ENCODE measurements around the gene MAPKAPK2.

MAPKAPK2 gene

DNA sequence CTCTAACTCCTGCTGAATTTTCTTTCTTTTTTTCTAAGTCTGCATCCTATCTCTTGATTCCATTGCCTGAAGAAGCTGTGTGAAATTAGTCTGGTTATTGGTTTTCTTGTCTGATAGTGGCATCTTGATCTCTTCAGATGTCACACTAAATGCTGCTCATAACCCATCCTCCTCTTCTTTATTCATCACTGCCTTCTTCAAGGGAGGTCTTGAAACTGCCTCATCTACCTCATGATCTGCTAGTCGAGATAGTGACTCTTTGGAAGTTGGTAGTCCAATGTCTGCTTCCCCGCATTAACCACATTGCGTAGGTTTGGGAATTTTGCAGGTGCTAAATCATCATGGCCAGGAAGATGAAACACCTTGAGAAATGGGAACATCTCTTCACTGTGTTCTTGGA, 33.7 kb upstream of the MAPKAPK2 start:
- Histone ChIP-seq H3K4me1 (ENCODE audit: control insufficient read depth, insufficient read depth, low read length, unreplicated experiment) (peaks cover 5% of the 10 kb centered on the region), H3K27me3 (ENCODE audit: insufficient read depth, low read length) (no peaks in the 10 kb centered on the region), H3K4me3 (ENCODE audit: low read depth, low read length) (no peak overlapping the region), H2AFZ (ENCODE audit: low read length, unreplicated experiment) (no peak overlapping the region), H3K79me2 (ENCODE audit: control insufficient read depth, insufficient read depth, low read length, unreplicated experiment) (no peaks in the 10 kb centered on the region), H3K27ac (ENCODE audit: low read depth, low read length) (no peak overlapping the region), H3K36me3 (ENCODE audit: insufficient read depth, low read length) (peaks cover 32% of the 10 kb centered on the region)

DNA sequence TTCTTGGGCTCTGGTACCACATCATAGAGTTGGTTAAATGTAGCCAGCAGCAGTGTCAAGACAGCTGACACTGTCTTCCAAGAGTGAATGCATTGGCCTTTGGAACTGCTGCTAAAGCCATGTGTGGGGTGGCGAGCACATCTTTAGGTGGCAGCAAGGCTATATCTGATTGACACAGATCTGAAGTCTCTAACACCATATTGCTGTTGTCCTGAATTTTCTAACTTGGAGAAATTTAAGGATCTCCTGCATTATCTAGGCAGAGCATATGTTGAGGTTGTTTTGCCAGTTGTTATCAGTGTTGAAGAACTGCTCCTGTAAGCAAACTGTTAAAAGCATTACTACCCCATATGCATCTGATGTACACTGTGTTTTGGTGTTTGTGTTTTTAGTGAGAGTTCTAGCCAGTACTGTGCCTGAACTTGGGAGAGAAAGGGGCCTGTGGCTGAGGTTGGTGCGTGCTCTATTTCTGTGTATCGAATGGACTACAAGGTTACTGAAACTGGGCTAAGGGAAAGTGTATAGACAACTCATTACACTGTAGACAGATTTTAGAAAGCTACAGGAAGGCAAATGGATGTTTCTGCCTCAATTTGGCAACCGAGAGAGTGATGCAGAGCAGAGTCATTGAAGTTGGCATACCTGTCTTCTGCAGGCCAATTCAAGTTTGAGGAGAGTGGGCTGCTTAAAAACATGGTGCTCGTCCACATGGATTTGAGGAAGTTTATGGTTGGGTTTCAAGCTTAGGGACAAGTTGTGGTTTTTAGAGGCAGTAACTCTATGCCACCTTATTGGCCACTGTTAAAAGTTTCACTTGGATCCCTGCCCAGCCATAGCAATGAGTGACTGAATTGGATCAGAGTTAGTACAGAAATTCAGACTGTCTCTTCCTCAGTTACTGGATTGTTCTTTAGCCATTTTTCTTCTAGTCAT, 32.5 kb upstream of the MAPKAPK2 start:
- H3K27me3 ChIP-seq (ENCODE audit: insufficient read depth, low read length) = no peaks in the 10 kb centered on the region
- no peak overlapping the region for H3K27ac ChIP-seq (ENCODE audit: low read depth, low read length)
- H3K4me3 ChIP-seq (ENCODE audit: low read depth, low read length) = no peak overlapping the region
- no peak overlapping the region for H2AFZ ChIP-seq (ENCODE audit: low read length, unreplicated experiment)
- H3K4me1 ChIP-seq (ENCODE audit: control insufficient read depth, insufficient read depth, low read length, unreplicated experiment) = peaks cover 5% of the 10 kb centered on the region
- H3K79me2 ChIP-seq (ENCODE audit: control insufficient read depth, insufficient read depth, low read length, unreplicated experiment) = no peaks in the 10 kb centered on the region
- H3K36me3 ChIP-seq (ENCODE audit: insufficient read depth, low read length) = peaks cover 24% of the 10 kb centered on the region

GRCh38 chr1:206653715-206654459, 30.8 kb upstream of the MAPKAPK2 start:
- H3K27ac ChIP-seq (ENCODE audit: low read depth, low read length) = no peak overlapping the region
- no peaks in the 10 kb centered on the region for H3K79me2 ChIP-seq (ENCODE audit: control insufficient read depth, insufficient read depth, low read length, unreplicated experiment)
- H3K4me1 ChIP-seq (ENCODE audit: control insufficient read depth, insufficient read depth, low read length, unreplicated experiment) = peaks cover 5% of the 10 kb centered on the region
- no peaks in the 10 kb centered on the region for H3K27me3 ChIP-seq (ENCODE audit: insufficient read depth, low read length)
- H2AFZ ChIP-seq (ENCODE audit: low read length, unreplicated experiment) = no peak overlapping the region
- no peak overlapping the region for H3K4me3 ChIP-seq (ENCODE audit: low read depth, low read length)
- H3K36me3 ChIP-seq (ENCODE audit: insufficient read depth, low read length) = 0 out of 2 replicates have a peak, but pooled peaks cover 12% of the 10 kb centered on the region

DNA sequence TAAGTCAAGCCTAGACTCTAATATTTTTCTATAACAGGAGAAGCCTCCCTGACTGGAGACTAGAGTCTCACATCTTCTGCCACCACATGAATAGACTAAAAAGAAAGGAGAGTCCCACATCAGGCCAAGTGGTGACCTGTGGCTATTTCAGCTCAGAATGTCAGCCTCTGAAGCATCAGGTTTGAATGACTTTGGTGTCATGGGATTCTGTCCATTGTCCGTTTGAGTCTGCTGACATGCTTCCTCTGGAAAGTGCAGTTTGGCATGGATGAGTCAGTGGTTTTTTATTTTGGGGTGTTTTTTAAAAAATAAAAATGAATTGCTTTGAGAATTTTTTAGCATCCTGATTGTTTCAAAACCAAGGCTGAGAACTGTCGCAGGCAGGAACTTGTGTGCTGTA, 29.9 kb upstream of the MAPKAPK2 start:
- no peaks in the 10 kb centered on the region for H3K79me2 ChIP-seq (ENCODE audit: control insufficient read depth, insufficient read depth, low read length, unreplicated experiment)
- no peak overlapping the region for H2AFZ ChIP-seq (ENCODE audit: low read length, unreplicated experiment)
- H3K4me1 ChIP-seq (ENCODE audit: control insufficient read depth, insufficient read depth, low read length, unreplicated experiment) = peaks cover 5% of the 10 kb centered on the region
- H3K36me3 ChIP-seq (ENCODE audit: insufficient read depth, low read length) = 0 out of 2 replicates have a peak, but pooled peaks cover 7% of the 10 kb centered on the region
- H3K4me3 ChIP-seq (ENCODE audit: low read depth, low read length) = no peak overlapping the region
- no peaks in the 10 kb centered on the region for H3K27me3 ChIP-seq (ENCODE audit: insufficient read depth, low read length)
- H3K27ac ChIP-seq (ENCODE audit: low read depth, low read length) = no peak overlapping the region

GRCh38 chr1:206655471-206655882, 29.2 kb upstream of the MAPKAPK2 start:
- Histone ChIP-seq H3K79me2 (ENCODE audit: control insufficient read depth, insufficient read depth, low read length, unreplicated experiment) (no peaks in the 10 kb centered on the region), H3K4me3 (ENCODE audit: low read depth, low read length) (no peak overlapping the region), H3K27me3 (ENCODE audit: insufficient read depth, low read length) (no peaks in the 10 kb centered on the region), H3K36me3 (ENCODE audit: insufficient read depth, low read length) (0 out of 2 replicates have a peak, but pooled peaks cover 7% of the 10 kb centered on the region), H3K4me1 (ENCODE audit: control insufficient read depth, insufficient read depth, low read length, unreplicated experiment) (peaks cover 5% of the 10 kb centered on the region), H3K27ac (ENCODE audit: low read depth, low read length) (no peak overlapping the region), H2AFZ (ENCODE audit: low read length, unreplicated experiment) (no peak overlapping the region)

- Histone ChIP-seq H3K79me2 (ENCODE audit: control insufficient read depth, insufficient read depth, low read length, unreplicated experiment) (no peaks in the 10 kb centered on the region), H3K36me3 (ENCODE audit: insufficient read depth, low read length) (no peaks in the 10 kb centered on the region), H3K27ac (ENCODE audit: low read depth, low read length) (no peak overlapping the region), H3K4me1 (ENCODE audit: control insufficient read depth, insufficient read depth, low read length, unreplicated experiment) (peaks cover 5% of the 10 kb centered on the region), H3K27me3 (ENCODE audit: insufficient read depth, low read length) (0 out of 2 replicates have a peak, but pooled peaks cover under 1% of the 10 kb centered on the region), H3K4me3 (ENCODE audit: low read depth, low read length) (no peak overlapping the region), H2AFZ (ENCODE audit: low read length, unreplicated experiment) (no peak overlapping the region)
These were observed 27.8 kb upstream of the MAPKAPK2 start for GRCh38 chr1:206656936-206657335.

DNA sequence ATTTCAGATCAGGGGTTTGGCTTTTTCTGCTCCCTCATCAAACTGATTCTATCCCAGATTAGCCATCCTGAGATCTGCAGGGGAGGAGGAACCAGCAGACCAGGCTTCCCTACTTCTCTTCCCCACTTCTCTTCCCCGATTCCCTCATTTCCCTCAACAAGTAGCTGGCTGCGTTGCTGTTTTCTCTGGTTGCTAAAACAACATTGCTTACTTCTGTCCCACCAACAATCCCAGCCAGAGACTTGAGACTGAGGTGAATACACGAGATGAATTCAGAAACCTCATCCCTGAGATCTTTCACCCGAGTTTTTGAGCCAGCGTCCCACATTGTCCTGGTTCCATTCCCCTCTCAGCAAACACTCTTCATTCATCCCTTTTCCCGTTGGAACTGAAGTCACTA, 27.0 kb upstream of the MAPKAPK2 start:
- no peak overlapping the region for H3K4me3 ChIP-seq (ENCODE audit: low read depth, low read length)
- no peaks in the 10 kb centered on the region for H3K36me3 ChIP-seq (ENCODE audit: insufficient read depth, low read length)
- no peak overlapping the region for H2AFZ ChIP-seq (ENCODE audit: low read length, unreplicated experiment)

GRCh38 chr1:206658264-206658980, 26.3 kb upstream of the MAPKAPK2 start:
- no peaks in the 10 kb centered on the region for H3K79me2 ChIP-seq (ENCODE audit: control insufficient read depth, insufficient read depth, low read length, unreplicated experiment)
- no peaks in the 10 kb centered on the region for H3K36me3 ChIP-seq (ENCODE audit: insufficient read depth, low read length)
- H3K27me3 ChIP-seq (ENCODE audit: insufficient read depth, low read length) = peaks cover 15% of the 10 kb centered on the region
- no peak overlapping the region for H3K27ac ChIP-seq (ENCODE audit: low read depth, low read length)
- no peak overlapping the region for H3K4me3 ChIP-seq (ENCODE audit: low read depth, low read length)
- H3K4me1 ChIP-seq (ENCODE audit: control insufficient read depth, insufficient read depth, low read length, unreplicated experiment) = no peaks in the 10 kb centered on the region
- no peak overlapping the region for H2AFZ ChIP-seq (ENCODE audit: low read length, unreplicated experiment)

More for the DNA sequence above, 27.0 kb upstream of the MAPKAPK2 start:
- H3K4me1 ChIP-seq (ENCODE audit: control insufficient read depth, insufficient read depth, low read length, unreplicated experiment) = peaks cover under 1% of the 10 kb centered on the region
- H3K27ac ChIP-seq (ENCODE audit: low read depth, low read length) = no peak overlapping the region
- H3K79me2 ChIP-seq (ENCODE audit: control insufficient read depth, insufficient read depth, low read length, unreplicated experiment) = no peaks in the 10 kb centered on the region
- H3K27me3 ChIP-seq (ENCODE audit: insufficient read depth, low read length) = peaks cover 8% of the 10 kb centered on the region

- no peak overlapping the region for H3K27ac ChIP-seq (ENCODE audit: low read depth, low read length)
- H2AFZ ChIP-seq (ENCODE audit: low read length, unreplicated experiment) = no peak overlapping the region
These were observed 25.8 kb upstream of the MAPKAPK2 start for GRCh38 chr1:206658981-206659273.

GRCh38 chr1:206660136-206660535, 24.6 kb upstream of the MAPKAPK2 start:
- peaks cover 9% of the 10 kb centered on the region for H3K4me1 ChIP-seq (ENCODE audit: control insufficient read depth, insufficient read depth, low read length, unreplicated experiment)
- H3K27me3 ChIP-seq (ENCODE audit: insufficient read depth, low read length) = peaks cover 20% of the 10 kb centered on the region
- no peak overlapping the region for H3K4me3 ChIP-seq (ENCODE audit: low read depth, low read length)
- no peaks in the 10 kb centered on the region for H3K79me2 ChIP-seq (ENCODE audit: control insufficient read depth, insufficient read depth, low read length, unreplicated experiment)
- H2AFZ ChIP-seq (ENCODE audit: low read length, unreplicated experiment) = no peak overlapping the region
- no peaks in the 10 kb centered on the region for H3K36me3 ChIP-seq (ENCODE audit: insufficient read depth, low read length)
- no peak overlapping the region for H3K27ac ChIP-seq (ENCODE audit: low read depth, low read length)

More at GRCh38 chr1:206658981-206659273, 25.8 kb upstream of the MAPKAPK2 start:
- Histone ChIP-seq H3K27me3 (ENCODE audit: insufficient read depth, low read length) (peaks cover 20% of the 10 kb centered on the region), H3K79me2 (ENCODE audit: control insufficient read depth, insufficient read depth, low read length, unreplicated experiment) (no peaks in the 10 kb centered on the region), H3K4me3 (ENCODE audit: low read depth, low read length) (no peak overlapping the region), H3K4me1 (ENCODE audit: control insufficient read depth, insufficient read depth, low read length, unreplicated experiment) (peaks cover under 1% of the 10 kb centered on the region), H3K36me3 (ENCODE audit: insufficient read depth, low read length) (no peaks in the 10 kb centered on the region)

Data from ACC112 (cell line).